22Rv1 (cell line): ENCODE results near the gene SPATA31C2.
"Not testable (repeated sequence)": the region's sequence is repeated elsewhere in the genome, so short reads cannot be mapped to it uniquely, and the experiment has no call there.

ENCODE experiments used
- ZFX ChIP-seq: fragments of 450-650 bp; IDR thresholded peaks from 2 replicates; pipeline ENCODE4 v1.6.1; 2017; ENCODE audit warnings: antibody characterized with exemption, borderline replicate concordance
- TF ChIP-seq, protein P1 (sequence below): fragments of 450-650 bp; IDR thresholded peaks from 2 replicates; pipeline ENCODE4 v1.5.1; 2017; ENCODE audit warnings: mild to moderate bottlenecking

DNA sequence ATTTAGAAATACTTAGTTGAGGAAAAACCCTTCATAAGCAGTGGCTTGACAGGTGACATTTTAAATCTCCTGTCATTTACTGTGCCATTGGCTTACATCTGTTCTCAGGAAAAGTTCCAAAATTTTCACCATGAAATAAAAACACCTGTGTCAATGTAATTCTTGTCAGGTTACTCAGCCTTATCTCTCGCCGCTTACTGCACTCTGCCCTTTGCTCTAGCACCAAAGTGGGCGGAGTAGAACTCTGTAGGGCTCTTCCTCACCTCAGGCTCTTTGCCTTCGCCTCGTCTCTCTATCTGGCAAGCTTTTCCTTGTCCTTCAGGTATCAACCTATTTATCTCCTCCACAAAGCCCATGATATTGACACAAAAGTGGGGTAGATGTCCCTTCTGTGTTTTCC, 20.2 kb downstream of the SPATA31C2 start:
- TF ChIP-seq, protein P1, sequence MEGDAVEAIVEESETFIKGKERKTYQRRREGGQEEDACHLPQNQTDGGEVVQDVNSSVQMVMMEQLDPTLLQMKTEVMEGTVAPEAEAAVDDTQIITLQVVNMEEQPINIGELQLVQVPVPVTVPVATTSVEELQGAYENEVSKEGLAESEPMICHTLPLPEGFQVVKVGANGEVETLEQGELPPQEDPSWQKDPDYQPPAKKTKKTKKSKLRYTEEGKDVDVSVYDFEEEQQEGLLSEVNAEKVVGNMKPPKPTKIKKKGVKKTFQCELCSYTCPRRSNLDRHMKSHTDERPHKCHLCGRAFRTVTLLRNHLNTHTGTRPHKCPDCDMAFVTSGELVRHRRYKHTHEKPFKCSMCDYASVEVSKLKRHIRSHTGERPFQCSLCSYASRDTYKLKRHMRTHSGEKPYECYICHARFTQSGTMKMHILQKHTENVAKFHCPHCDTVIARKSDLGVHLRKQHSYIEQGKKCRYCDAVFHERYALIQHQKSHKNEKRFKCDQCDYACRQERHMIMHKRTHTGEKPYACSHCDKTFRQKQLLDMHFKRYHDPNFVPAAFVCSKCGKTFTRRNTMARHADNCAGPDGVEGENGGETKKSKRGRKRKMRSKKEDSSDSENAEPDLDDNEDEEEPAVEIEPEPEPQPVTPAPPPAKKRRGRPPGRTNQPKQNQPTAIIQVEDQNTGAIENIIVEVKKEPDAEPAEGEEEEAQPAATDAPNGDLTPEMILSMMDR = not testable (repeated sequence)
- not testable (repeated sequence) for TF ChIP-seq ZFX
